Neural progenitor cell (in vitro differentiated cells): ENCODE results near the gene LAD1. TPM values are rescaled to one million over a fixed set of nuclear protein-coding genes. Genes with fewer than 3 reads are reported as not detected.
A peak's percentile ranks its signal among the peaks of the same experiment; 100 is the strongest.

ENCODE experiments used
- DNase-seq: peaks from one replicate; pipeline ENCODE4 v3.0.0-alpha.2; 2016; ENCODE audit warnings: low spot score
- H2AFZ ChIP-seq: fragments of 200-600 bp; sonication (generic); replicated peaks from 2 replicates; pipeline ENCODE4 v1.6.1; 2016; ENCODE audit warnings: antibody characterized with exemption
- H3F3A ChIP-seq: fragments of 200-600 bp; sonication (generic); 2 replicates; pipeline ENCODE4 v1.6.1; 2016; ENCODE audit warnings: antibody characterized with exemption, low read depth
- H3K27ac ChIP-seq: fragments of 200-600 bp; sonication (generic); 2 replicates; pipeline ENCODE4 v1.5.1; 2016; ENCODE audit warnings: mild to moderate bottlenecking
- H3K27me3 ChIP-seq: fragments of 200-600 bp; sonication (generic); 2 replicates; pipeline ENCODE4 v1.6.1; 2016; ENCODE audit warnings: mild to moderate bottlenecking, moderate library complexity
- H3K36me3 ChIP-seq: fragments of 200-600 bp; sonication (generic); 2 replicates; pipeline ENCODE4 v1.5.1; 2016
- H3K4me1 ChIP-seq: fragments of 200-600 bp; sonication (generic); 2 replicates; pipeline ENCODE4 v1.6.1; 2016; ENCODE audit warnings: mixed run types
- H3K4me2 ChIP-seq: fragments of 200-600 bp; sonication (generic); 2 replicates; pipeline ENCODE4 v1.6.1; 2016
- H3K4me3 ChIP-seq: fragments of 200-600 bp; sonication (generic); 2 replicates; pipeline ENCODE4 v1.5.1; 2016
- H3K79me2 ChIP-seq: fragments of 200-600 bp; sonication (generic); 2 replicates; pipeline ENCODE4 v1.6.1; 2016; ENCODE audit warnings: low read depth
- H3K9ac ChIP-seq: fragments of 200-600 bp; sonication (generic); 2 replicates; pipeline ENCODE4 v1.6.1; 2016
- H3K9me3 ChIP-seq: fragments of 200-600 bp; sonication (generic); 2 replicates; pipeline ENCODE4 v1.5.1; 2016; ENCODE audit warnings: low read depth
- H4K20me1 ChIP-seq: fragments of 200-600 bp; sonication (generic); 2 replicates; pipeline ENCODE4 v1.6.1; 2016; ENCODE audit warnings: low read depth
- H3K27ac Mint-ChIP-seq: 3 replicates; pipeline ENCODE4 v1.8.0; 2021; ENCODE audit warnings: mixed read lengths
- H3K27me3 Mint-ChIP-seq: 2 replicates; pipeline ENCODE4 v1.8.0; 2022; ENCODE audit warnings: low read depth, mild to moderate bottlenecking, inconsistent platforms, moderate library complexity, mixed read lengths; ENCODE audit not compliant: insufficient read depth
- H3K36me3 Mint-ChIP-seq: 3 replicates; pipeline ENCODE4 v1.8.0; 2021; ENCODE audit warnings: mixed read lengths
- H3K4me1 Mint-ChIP-seq: 3 replicates; pipeline ENCODE4 v1.8.0; 2021; ENCODE audit warnings: mixed read lengths
- H3K4me3 Mint-ChIP-seq: 3 replicates; pipeline ENCODE4 v1.8.0; 2021; ENCODE audit warnings: mild to moderate bottlenecking, moderate library complexity, mixed read lengths
- H3K9me3 Mint-ChIP-seq: 3 replicates; pipeline ENCODE4 v1.8.0; 2020; ENCODE audit warnings: mixed read lengths
- EZH2 ChIP-seq: fragments of 200-600 bp; sonication (generic); IDR thresholded peaks from 2 replicates; pipeline ENCODE4 v1.6.1; 2017; ENCODE audit warnings: antibody characterized with exemption, mild to moderate bottlenecking, moderate library complexity
- EZH2phosphoT487 ChIP-seq: fragments of 200-600 bp; sonication (generic); IDR thresholded peaks from 2 replicates; pipeline ENCODE4 v1.6.1; 2017; ENCODE audit warnings: antibody characterized with exemption
- total RNA-seq: library from RNA; depleted of rRNA; stranded (reverse); fragments of >200 nt; gene quantifications from 2 replicates; pipeline ENCODE4 v1.2.3, GENCODE V29; 2015; ENCODE audit warnings: low replicate concordance
- TF ChIP-seq, protein P1 (sequence below): fragments of 200-600 bp; sonication (generic); IDR thresholded peaks from 2 replicates; pipeline ENCODE4 v1.5.1; 2017; ENCODE audit warnings: antibody characterized with exemption, mild to moderate bottlenecking

Gene LAD1
- total RNA-seq, 1 donor from 2014 or later = not detected

DNA sequence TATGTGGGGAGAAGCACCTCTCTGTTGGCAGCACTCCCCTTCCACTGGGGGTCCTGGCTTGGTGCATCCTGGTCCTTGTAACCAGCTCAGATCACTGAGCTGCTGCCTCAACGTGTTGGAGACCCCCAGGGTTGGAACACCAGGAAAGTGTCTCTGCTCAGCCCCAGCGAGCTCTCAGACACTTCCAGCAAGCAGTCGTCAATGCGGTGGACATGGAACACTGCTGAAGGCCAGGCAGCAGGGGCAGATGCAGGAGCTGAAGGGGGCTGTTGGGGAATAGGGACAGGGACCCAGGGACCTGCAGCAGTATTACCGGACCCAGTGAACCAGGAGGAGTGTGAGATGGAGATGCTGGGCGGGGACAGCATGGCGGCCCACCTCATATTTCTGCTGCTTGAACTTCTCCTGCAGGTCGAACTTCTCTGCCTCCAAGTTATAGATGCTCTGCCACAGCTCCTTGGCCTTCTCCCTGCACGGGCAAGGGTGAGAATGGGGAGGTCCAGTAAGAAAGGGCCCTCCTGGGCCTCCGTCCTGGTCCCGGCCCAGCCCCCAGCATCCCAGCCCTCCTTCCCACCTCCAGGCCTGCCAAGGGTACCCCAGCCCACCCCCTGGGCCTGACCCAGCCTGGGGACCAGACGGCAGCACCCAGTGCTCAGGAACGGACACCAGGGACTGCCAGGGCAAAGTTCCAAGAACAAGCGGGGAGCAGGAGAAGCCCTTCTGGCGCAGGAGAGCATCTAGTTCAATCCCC is 38.0 kb downstream of the LAD1 start:
- TF ChIP-seq, protein P1, sequence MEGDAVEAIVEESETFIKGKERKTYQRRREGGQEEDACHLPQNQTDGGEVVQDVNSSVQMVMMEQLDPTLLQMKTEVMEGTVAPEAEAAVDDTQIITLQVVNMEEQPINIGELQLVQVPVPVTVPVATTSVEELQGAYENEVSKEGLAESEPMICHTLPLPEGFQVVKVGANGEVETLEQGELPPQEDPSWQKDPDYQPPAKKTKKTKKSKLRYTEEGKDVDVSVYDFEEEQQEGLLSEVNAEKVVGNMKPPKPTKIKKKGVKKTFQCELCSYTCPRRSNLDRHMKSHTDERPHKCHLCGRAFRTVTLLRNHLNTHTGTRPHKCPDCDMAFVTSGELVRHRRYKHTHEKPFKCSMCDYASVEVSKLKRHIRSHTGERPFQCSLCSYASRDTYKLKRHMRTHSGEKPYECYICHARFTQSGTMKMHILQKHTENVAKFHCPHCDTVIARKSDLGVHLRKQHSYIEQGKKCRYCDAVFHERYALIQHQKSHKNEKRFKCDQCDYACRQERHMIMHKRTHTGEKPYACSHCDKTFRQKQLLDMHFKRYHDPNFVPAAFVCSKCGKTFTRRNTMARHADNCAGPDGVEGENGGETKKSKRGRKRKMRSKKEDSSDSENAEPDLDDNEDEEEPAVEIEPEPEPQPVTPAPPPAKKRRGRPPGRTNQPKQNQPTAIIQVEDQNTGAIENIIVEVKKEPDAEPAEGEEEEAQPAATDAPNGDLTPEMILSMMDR = no peak
- no peak for TF ChIP-seq EZH2phosphoT487
- TF ChIP-seq EZH2 = no peak
- Mint-ChIP-seq H3K9me3 (no peaks in the 10 kb centered on the region), H3K27ac (no peak overlapping the region), H3K36me3 (no peaks in the 10 kb centered on the region), H3K27me3 (peaks cover 12% of the 10 kb centered on the region), H3K4me1 (peaks cover 11% of the 10 kb centered on the region), H3K4me3 (no peak overlapping the region)
- H3K9me3 ChIP-seq = no peaks in the 10 kb centered on the region
- peaks cover 6% of the 10 kb centered on the region for H3K4me1 ChIP-seq
- H3K27ac ChIP-seq = no peak overlapping the region
- H3K9ac ChIP-seq = no peak overlapping the region
- H2AFZ ChIP-seq = peak overlapping the region; percentile 19
- H3K27me3 ChIP-seq = no peaks in the 10 kb centered on the region
- no peak for DNase-seq
- no peak overlapping the region for H3K4me2 ChIP-seq
- no peaks in the 10 kb centered on the region for H3K79me2 ChIP-seq
- H3K36me3 ChIP-seq = no peaks in the 10 kb centered on the region
- H4K20me1 ChIP-seq = no peaks in the 10 kb centered on the region
- H3F3A ChIP-seq = no peaks in the 10 kb centered on the region
- no peak overlapping the region for H3K4me3 ChIP-seq

DNA sequence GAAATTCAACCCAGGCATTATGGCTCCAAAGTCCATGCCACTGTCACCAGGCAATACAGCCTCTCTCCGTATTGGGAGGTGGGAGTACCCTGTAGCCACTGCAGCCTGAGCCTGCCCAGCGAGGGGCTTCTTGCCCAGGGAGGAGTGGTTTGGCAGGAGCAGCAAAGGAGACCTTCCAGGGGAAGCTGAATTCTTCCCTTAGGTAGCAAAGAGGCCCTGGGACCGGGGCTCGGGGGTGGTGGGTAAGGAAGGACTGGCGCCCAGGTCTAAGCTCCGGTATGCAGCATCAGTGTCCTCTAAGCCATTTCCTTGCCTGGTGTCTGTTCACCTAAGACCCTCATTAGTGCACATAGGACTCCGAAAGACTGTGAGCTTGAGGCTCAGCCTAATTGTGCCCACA is 38.6 kb downstream of the LAD1 start:
- Mint-ChIP-seq H3K27ac (no peak overlapping the region), H3K4me3 (no peak overlapping the region), H3K4me1 (peaks cover 11% of the 10 kb centered on the region), H3K27me3 (peaks cover 11% of the 10 kb centered on the region), H3K9me3 (no peaks in the 10 kb centered on the region), H3K36me3 (no peaks in the 10 kb centered on the region)
- no peaks in the 10 kb centered on the region for H3K9me3 ChIP-seq
- H4K20me1 ChIP-seq = no peaks in the 10 kb centered on the region
- no peak for DNase-seq
- no peaks in the 10 kb centered on the region for H3K27me3 ChIP-seq
- peaks cover 6% of the 10 kb centered on the region for H3K4me1 ChIP-seq
- H3K4me3 ChIP-seq = no peak overlapping the region
- no peaks in the 10 kb centered on the region for H3K79me2 ChIP-seq
- H3K9ac ChIP-seq = no peak overlapping the region
- H3K36me3 ChIP-seq = no peaks in the 10 kb centered on the region
- TF ChIP-seq, protein P1 = no peak
- TF ChIP-seq EZH2phosphoT487 (no peak), EZH2 (no peak)
- no peak overlapping the region for H3K27ac ChIP-seq
- no peaks in the 10 kb centered on the region for H3F3A ChIP-seq
- no peak overlapping the region for H3K4me2 ChIP-seq
- no peak overlapping the region for H2AFZ ChIP-seq

DNA sequence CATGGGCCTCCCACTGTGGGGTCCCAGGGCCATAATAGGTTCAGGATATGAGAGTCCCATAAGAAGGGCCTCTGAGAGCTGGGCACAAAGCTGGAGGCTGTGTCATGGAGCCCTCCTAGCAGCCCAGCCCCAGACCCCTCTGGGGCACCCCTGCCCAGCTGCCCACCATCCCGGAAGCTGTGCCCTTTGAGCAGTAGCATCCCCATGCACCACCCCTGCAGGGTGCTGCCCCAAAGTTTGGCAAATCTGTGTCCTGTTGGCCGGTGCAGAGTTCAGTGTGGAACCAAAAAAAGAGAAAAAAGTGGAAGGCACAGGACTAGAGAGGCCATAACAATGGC is 39.3 kb downstream of the LAD1 start:
- peaks cover 11% of the 10 kb centered on the region for H3K4me1 Mint-ChIP-seq
- no peak for DNase-seq
- H3K9ac ChIP-seq = no peak overlapping the region
- no peak overlapping the region for H3K4me3 ChIP-seq
- no peaks in the 10 kb centered on the region for H3K27me3 ChIP-seq
- no peaks in the 10 kb centered on the region for H3F3A ChIP-seq
- H3K27ac Mint-ChIP-seq = no peak overlapping the region
- H2AFZ ChIP-seq = peak overlapping the region; percentile 72
- no peaks in the 10 kb centered on the region for H4K20me1 ChIP-seq
- H3K36me3 Mint-ChIP-seq = no peaks in the 10 kb centered on the region
- no peaks in the 10 kb centered on the region for H3K36me3 ChIP-seq
- no peaks in the 10 kb centered on the region for H3K9me3 Mint-ChIP-seq
- no peaks in the 10 kb centered on the region for H3K79me2 ChIP-seq
- no peak overlapping the region for H3K4me3 Mint-ChIP-seq
- no peaks in the 10 kb centered on the region for H3K9me3 ChIP-seq
- no peak overlapping the region for H3K4me2 ChIP-seq
- TF ChIP-seq EZH2phosphoT487 (no peak), EZH2 (no peak)
- TF ChIP-seq, protein P1 = no peak
- H3K27me3 Mint-ChIP-seq = peaks cover 11% of the 10 kb centered on the region
- no peak overlapping the region for H3K27ac ChIP-seq
- peaks cover 6% of the 10 kb centered on the region for H3K4me1 ChIP-seq
